ENCODE data around the gene PTH1R. TPM values are rescaled to one million over a fixed set of nuclear protein-coding genes. Genes with fewer than 3 reads are reported as not detected.

Gene PTH1R
- total RNA-seq, 1 experiment from 2014 or later, result not detected

GRCh38 chr3:46893146-46893748, 15.7 kb downstream of the PTH1R start:
- DNase-seq (ENCODE audit: low read depth, low spot score) (no peak), ATAC-seq (0 out of 2 replicates have a peak, but pooled peaks have one; percentile 7)
- Histone ChIP-seq H3K4me3 (ENCODE audit: low read depth in 2 of 2, low read length in 2 of 2) (no peak overlapping the region), H3K27ac (ENCODE audit: low read length) (no peak overlapping the region), H3K27me3 (ENCODE audit: control insufficient read depth, insufficient read depth, low read length) (no peaks in the 10 kb centered on the region), H3K9me3 (ENCODE audit: control insufficient read depth, insufficient read depth, low read depth, low read length) (no peaks in the 10 kb centered on the region), H3K36me3 (ENCODE audit: control insufficient read depth, insufficient read depth, low read length) (no peaks in the 10 kb centered on the region), H3K4me1 (ENCODE audit: control insufficient read depth, insufficient read depth, low read length) (peaks cover 3% of the 10 kb centered on the region; the same call in 1 of the 2 replicates)
- intact Hi-C loops (cut with micrococcal nuclease; ENCODE audit: unreplicated experiment), result no loop called here
- ChIA-PET CTCF (no interaction called here), POLR2A (no interaction called here)
- no TSS peak for BruUV-seq (replicated peaks)
- in situ Hi-C loops (cut with HindIII; ENCODE audit: low pct_unique_long_range_greater_than_20kb, low sequenced_read_pairs), result no loop called here
- TF ChIP-seq SIN3A (IDR thresholded peaks at IDR 0.05; ENCODE audit: borderline replicate concordance, insufficient read depth, low read depth, low read length), result no peak
- TF ChIP-seq TCF7L2 (IDR thresholded peaks at IDR 0.05; ENCODE audit: low read depth, low read length), result no peak
- no peak for TF ChIP-seq CTCF (IDR thresholded peaks at IDR 0.05)
- TF ChIP-seq POLR2AphosphoS5 (IDR thresholded peaks at IDR 0.05; ENCODE audit: low read depth, low read length), result no peak
- TF ChIP-seq REST (IDR thresholded peaks at IDR 0.05; ENCODE audit: insufficient read depth in 1 of 2, low read depth in 2 of 2, low read length in 1 of 2), result no peak

- ChIA-PET POLR2A (no interaction called here), CTCF (no interaction called here)
- H3K4me3 ChIP-seq (ENCODE audit: low read depth in 2 of 2, low read length in 2 of 2), result no peak overlapping the region
- peaks cover 3% of the 10 kb centered on the region; the same call in 1 of the 2 replicates for H3K4me1 ChIP-seq (ENCODE audit: control insufficient read depth, insufficient read depth, low read length)
- no TSS peak for BruUV-seq (replicated peaks)
- H3K9me3 ChIP-seq (ENCODE audit: control insufficient read depth, insufficient read depth, low read depth, low read length), result no peaks in the 10 kb centered on the region
- H3K27me3 ChIP-seq (ENCODE audit: control insufficient read depth, insufficient read depth, low read length), result no peaks in the 10 kb centered on the region
- in situ Hi-C loops (cut with HindIII; ENCODE audit: low pct_unique_long_range_greater_than_20kb, low sequenced_read_pairs) (no loop called here), intact Hi-C loops (cut with micrococcal nuclease; ENCODE audit: unreplicated experiment) (no loop called here)
- no peak for DNase-seq (ENCODE audit: low read depth, low spot score)
- no peaks in the 10 kb centered on the region for H3K36me3 ChIP-seq (ENCODE audit: control insufficient read depth, insufficient read depth, low read length)
- no peak for TF ChIP-seq CTCF (IDR thresholded peaks at IDR 0.05)
- TF ChIP-seq SIN3A (IDR thresholded peaks at IDR 0.05; ENCODE audit: borderline replicate concordance, insufficient read depth, low read depth, low read length), result no peak
- no peak for TF ChIP-seq TCF7L2 (IDR thresholded peaks at IDR 0.05; ENCODE audit: low read depth, low read length)
- no peak for TF ChIP-seq REST (IDR thresholded peaks at IDR 0.05; ENCODE audit: insufficient read depth in 1 of 2, low read depth in 2 of 2, low read length in 1 of 2)
- no peak for ATAC-seq
- no peak overlapping the region for H3K27ac ChIP-seq (ENCODE audit: low read length)
Measured at GRCh38 chr3:46893763-46894162, 16.2 kb downstream of the PTH1R start.

Data from Panc1 (cell line).